ENCODE data around the gene DEPP1. TPM values are rescaled to one million over a fixed set of nuclear protein-coding genes. Genes with fewer than 3 reads are reported as not detected.

Gene DEPP1
- total and polyA plus RNA-seq, 2 of the 13 experiments (the other 11 are each of a cell fraction or from before 2014, with no cell fraction given) = 14.8 to 270 TPM

- TF ChIP-seq SIX1 (CRISPR knock-in tag; IDR thresholded peaks at IDR 0.05; ENCODE audit: borderline replicate concordance) = no peak; the same call in 1 of the 2 replicates
- TF ChIP-seq ZNF740 (CRISPR knock-in tag; IDR thresholded peaks at IDR 0.05) = no peak
- TF ChIP-seq ZIK1 (CRISPR knock-in tag; IDR thresholded peaks at IDR 0.05; ENCODE audit: borderline replicate concordance, low read depth) = peak; percentile 42; the same call in 1 of the 2 replicates
- TF ChIP-seq TBL1XR1 (IDR thresholded peaks at IDR 0.05; ENCODE audit: borderline replicate concordance, low read length, partially characterized antibody) = peak; percentile 92
- TF ChIP-seq ZSCAN9 (CRISPR knock-in tag; IDR thresholded peaks at IDR 0.05; ENCODE audit: borderline replicate concordance) = peak; percentile 68; the same call in 1 of the 2 replicates
- TF ChIP-seq ARID4A (CRISPR knock-in tag; IDR thresholded peaks at IDR 0.05; ENCODE audit: borderline replicate concordance) = no peak; the same call in 1 of the 2 replicates
- no peak for TF ChIP-seq ZNF589 (CRISPR knock-in tag; conservative IDR thresholded peaks at IDR 0.05)
- no peak for TF ChIP-seq ZFYVE20 (CRISPR knock-in tag; IDR thresholded peaks at IDR 0.05; ENCODE audit: borderline replicate concordance, low read depth)
- no peak; the same call in 1 of the 2 replicates for TF ChIP-seq HNF4G (IDR thresholded peaks at IDR 0.05; ENCODE audit: borderline replicate concordance, low read depth, low read length)
- no peak for TF ChIP-seq HNF4G (CRISPR knock-in tag; IDR thresholded peaks at IDR 0.05; ENCODE audit: borderline replicate concordance, low read depth)
- TF ChIP-seq MXI1 (IDR thresholded peaks at IDR 0.05; ENCODE audit: borderline replicate concordance, low read depth, low read length) = no peak
- no peak for TF ChIP-seq ZSCAN20 (CRISPR knock-in tag; IDR thresholded peaks at IDR 0.05; ENCODE audit: borderline replicate concordance)
- TF ChIP-seq ZFP90 (CRISPR knock-in tag; IDR thresholded peaks at IDR 0.05; ENCODE audit: borderline replicate concordance) = no peak
- TF ChIP-seq NBN (conservative IDR thresholded peaks at IDR 0.05) = no peak
- TF ChIP-seq FIP1L1 (IDR thresholded peaks at IDR 0.05; ENCODE audit: borderline replicate concordance, insufficient read depth, low read depth, low read length) = no peak
- TF ChIP-seq FOXJ3 (CRISPR knock-in tag; IDR thresholded peaks at IDR 0.05; ENCODE audit: borderline replicate concordance) = peak; percentile 83; the same call in 1 of the 2 replicates
- TF ChIP-seq HNF1B (CRISPR knock-in tag; IDR thresholded peaks at IDR 0.05) = peak; percentile 85
- 0 out of 2 replicates have a peak, but pooled peaks have one; percentile 30 for TF ChIP-seq TFAP4 (IDR thresholded peaks at IDR 0.05; ENCODE audit: borderline replicate concordance, low read depth)
- TF ChIP-seq GRHL1 (CRISPR knock-in tag; conservative IDR thresholded peaks at IDR 0.05) = no peak
Measured at GRCh38 chr10:44939691-44940401, 38.8 kb downstream of the DEPP1 start (continued).
